Measurements from ENCODE around the gene PCBP3. TPM values are rescaled to one million over a fixed set of nuclear protein-coding genes. Genes with fewer than 3 reads are reported as not detected.

The PCBP3 gene
- total and polyA plus RNA-seq, 2 of the 8 experiments (the other 6 are each of a cell fraction or from before 2014, with no cell fraction given), result 3.5 to 6.3 TPM

GRCh38 chr21:45641480-45642035 is 2.0 kb upstream of the PCBP3 start:
- no peak overlapping the region for H3K27ac ChIP-seq (ENCODE audit: low read depth, low read length)
- POLR2A ChIA-PET (ENCODE audit: partially characterized antibody), result interaction anchor here (1.4 kb wide), 1 partner anchor 107 kb away, joined by 3 read pairs; no protein-coding TSS in a partner anchor

More at GRCh38 chr21:45641480-45642035, 2.0 kb upstream of the PCBP3 start:
- Histone ChIP-seq H3K4ac (replicated peaks; ENCODE audit: insufficient read length, low read depth, low read length) (no peak overlapping the region), H4K91ac (replicated peaks; ENCODE audit: insufficient read length, low read length) (no peak overlapping the region), H3K23me2 (ENCODE audit: low read depth, low read length) (peaks cover 4% of the 10 kb centered on the region; the same call in 1 of the 2 replicates), H3K27me3 (replicated peaks in 1 of 4; ENCODE audit: control insufficient read depth in 3 of 4, extremely low read depth in 1 of 4, insufficient read depth in 3 of 4, low read length in 3 of 4) (peaks cover 2 to 35% (median 24%) of the 10 kb centered on the region in 4 experiments), H3K9me3 (ENCODE audit: insufficient read depth in 2 of 2, low read depth in 1 of 2, low read length in 1 of 2) (no peaks in the 10 kb centered on the region), H4K8ac (ENCODE audit: extremely low read depth, insufficient read depth, low read length) (no peak overlapping the region; the same call in 1 of the 2 replicates), H2BK120ac (replicated peaks; ENCODE audit: low read depth, low read length) (no peak overlapping the region), H2BK15ac (ENCODE audit: low read length) (no peak overlapping the region), H3K18ac (ENCODE audit: extremely low read depth, low read length) (no peak overlapping the region), H3K9ac (replicated peaks in 1 of 4; ENCODE audit: extremely low read depth in 1 of 4, low read depth in 3 of 4, low read length in 3 of 4) (no peak overlapping the region), H3K23ac (ENCODE audit: insufficient read length) (no peak overlapping the region), H2BK12ac (ENCODE audit: low read depth, low read length) (no peak overlapping the region), H2BK20ac (ENCODE audit: low read length) (no peak overlapping the region), H2AK5ac (ENCODE audit: low read depth, low read length) (no peak overlapping the region), H3K14ac (ENCODE audit: insufficient read length) (no peak overlapping the region), H4K5ac (ENCODE audit: insufficient read length, low read depth, low read length) (no peak overlapping the region), H3K36me3 (ENCODE audit: control insufficient read depth in 2 of 4, insufficient read depth in 4 of 4, low read length in 3 of 4) (no peaks in the 10 kb centered on the region; a peak in 1 of 8 replicates), H3K4me3 (ENCODE audit: extremely low read depth in 1 of 4, insufficient read depth in 2 of 4, low read depth in 3 of 4, low read length in 4 of 4) (peak overlapping the region in 1 of 4 experiments; percentile 66; a peak in 2 of 8 replicates), H4K20me1 (replicated peaks in 1 of 2; ENCODE audit: control insufficient read depth in 1 of 2, insufficient read depth in 2 of 2, low read length in 2 of 2) (peaks cover 3 to 7% of the 10 kb centered on the region in 2 experiments), H3K79me2 (ENCODE audit: control insufficient read depth in 1 of 2, insufficient read depth in 2 of 2, low read length in 2 of 2) (no peaks in the 10 kb centered on the region), H2BK5ac (ENCODE audit: low read depth, low read length) (no peak overlapping the region), H3K4me2 (ENCODE audit: insufficient read depth in 1 of 2, low read depth in 2 of 2, low read length in 2 of 2) (peak overlapping the region; percentile 59 to 61; a peak in 2 of 4 replicates), H3K4me1 (replicated peaks in 1 of 4; ENCODE audit: control insufficient read depth in 3 of 4, insufficient read depth in 4 of 4, low read length in 3 of 4) (peaks cover 2 to 8% (median 6%) of the 10 kb centered on the region in 4 experiments; a peak in 4 of 7 replicates), H3K79me1 (ENCODE audit: low read depth, low read length) (no peaks in the 10 kb centered on the region), H2AFZ (ENCODE audit: low read length) (no peak overlapping the region), H3K56ac (replicated peaks; ENCODE audit: insufficient read length, low read depth, low read length) (no peak overlapping the region)
- FAIRE-seq (no peak), DNase-seq (ENCODE audit: low read depth in 1 of 2, low spot score in 2 of 2) (no peak)
- CTCF ChIA-PET (ENCODE audit: partially characterized antibody), result interaction anchor here (0.9 to 1.1 kb wide), 2 partner anchors 46 to 240 kb away, joined by 4 read pairs; no protein-coding TSS in a partner anchor
- WGBS, 2 experiments (ENCODE audit: extremely low coverage in 1 of 2, insufficient coverage in 1 of 2, insufficient read length in 1 of 2, insufficient replicate concordance in 2 of 2, low coverage in 1 of 2, low lambda C conversion rate in 2 of 2, missing lambda C conversion rate in 1 of 2), result 78% methylated on average over 13 of the region's 31 CpGs; no CpG with 5 or more reads in 1 of the 2 experiments
- TF ChIP-seq SRF (IDR thresholded peaks at IDR 0.05; ENCODE audit: low read depth, low read length) (no peak), SP1 (IDR thresholded peaks at IDR 0.05; ENCODE audit: low read depth, low read length) (no peak), EZH2 (IDR thresholded peaks at IDR 0.05; ENCODE audit: low read depth, low read length, severe bottlenecking) (peak; percentile 20), SAP30 (IDR thresholded peaks at IDR 0.05; ENCODE audit: insufficient read depth, insufficient replicate concordance, low read length) (no peak), EGR1 (IDR thresholded peaks at IDR 0.05; ENCODE audit: borderline replicate concordance, low read depth, low read length) (no peak)
